ENCODE data around the gene UBE2M.
A peak's percentile ranks its signal among the peaks of the same experiment; 100 is the strongest.

UBE2M gene

GRCh38 chr19:58538257-58539168, 19.9 kb downstream of the UBE2M start:
- DNase-seq, result no peak

DNA sequence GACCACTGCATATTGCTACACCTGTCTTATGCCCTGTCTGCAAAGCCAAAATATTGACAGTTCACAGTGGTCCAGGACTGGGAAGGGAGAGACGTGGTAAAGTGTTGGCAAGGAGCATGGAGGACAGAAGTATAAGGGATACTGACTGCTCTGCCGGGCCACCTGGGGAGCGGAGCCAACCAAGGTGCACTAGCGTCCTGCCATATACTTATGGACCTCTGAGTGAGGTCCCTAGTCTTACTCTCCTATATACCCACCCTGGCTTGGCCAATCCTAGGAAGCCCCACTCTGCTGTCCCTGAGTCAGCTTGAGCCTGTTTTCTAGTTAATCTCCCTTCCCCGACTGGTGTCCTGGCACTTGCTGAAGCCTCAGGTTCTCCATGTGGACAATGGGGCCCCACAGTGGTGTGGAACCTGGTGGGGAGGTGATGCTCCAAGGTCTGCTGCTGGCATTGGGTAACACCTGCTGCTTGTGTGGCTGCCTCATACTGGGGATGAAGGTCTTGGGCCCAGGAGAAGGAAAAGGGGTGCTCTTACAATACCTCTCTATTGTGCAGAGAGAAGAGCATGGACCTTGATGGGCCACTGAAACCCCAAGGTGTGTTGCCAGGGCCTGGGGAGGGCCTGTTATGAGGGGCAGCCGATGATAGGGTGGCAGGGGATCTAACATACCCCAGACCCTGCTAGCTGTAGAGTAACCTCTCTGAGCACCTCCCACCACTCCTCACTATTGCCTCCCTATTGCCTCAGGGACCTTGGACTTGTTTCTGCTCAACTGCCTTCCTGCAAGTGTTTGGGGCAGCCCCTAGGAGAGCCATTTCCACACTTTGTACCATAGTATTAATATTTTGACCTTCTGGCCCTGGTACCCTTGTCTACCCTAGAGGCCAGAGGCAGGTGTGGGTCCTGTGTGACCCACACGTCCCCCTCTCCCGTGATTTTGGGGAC, 21.3 kb downstream of the UBE2M start:
- no peak for DNase-seq

DNA sequence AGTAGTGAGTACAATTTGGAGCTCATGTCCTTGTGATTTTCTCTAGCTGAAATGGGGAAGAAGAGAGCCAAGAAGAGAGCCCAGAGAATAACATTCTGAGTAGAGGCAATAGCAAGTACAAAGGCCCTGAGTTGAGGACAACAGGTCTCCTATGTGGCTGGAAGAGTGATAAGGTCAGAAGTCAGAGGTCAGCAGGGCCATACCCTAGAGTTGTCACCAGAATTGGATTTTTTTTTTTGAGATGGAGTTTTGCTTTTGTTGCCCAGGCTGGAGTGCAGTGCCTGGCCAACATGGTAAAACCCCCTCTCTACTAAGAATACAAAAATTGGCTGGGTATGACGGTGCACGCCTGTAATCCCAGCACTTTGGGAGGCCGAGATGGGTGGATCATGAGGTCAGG, 22.6 kb downstream of the UBE2M start:
- DNase-seq, result no peak

DNA sequence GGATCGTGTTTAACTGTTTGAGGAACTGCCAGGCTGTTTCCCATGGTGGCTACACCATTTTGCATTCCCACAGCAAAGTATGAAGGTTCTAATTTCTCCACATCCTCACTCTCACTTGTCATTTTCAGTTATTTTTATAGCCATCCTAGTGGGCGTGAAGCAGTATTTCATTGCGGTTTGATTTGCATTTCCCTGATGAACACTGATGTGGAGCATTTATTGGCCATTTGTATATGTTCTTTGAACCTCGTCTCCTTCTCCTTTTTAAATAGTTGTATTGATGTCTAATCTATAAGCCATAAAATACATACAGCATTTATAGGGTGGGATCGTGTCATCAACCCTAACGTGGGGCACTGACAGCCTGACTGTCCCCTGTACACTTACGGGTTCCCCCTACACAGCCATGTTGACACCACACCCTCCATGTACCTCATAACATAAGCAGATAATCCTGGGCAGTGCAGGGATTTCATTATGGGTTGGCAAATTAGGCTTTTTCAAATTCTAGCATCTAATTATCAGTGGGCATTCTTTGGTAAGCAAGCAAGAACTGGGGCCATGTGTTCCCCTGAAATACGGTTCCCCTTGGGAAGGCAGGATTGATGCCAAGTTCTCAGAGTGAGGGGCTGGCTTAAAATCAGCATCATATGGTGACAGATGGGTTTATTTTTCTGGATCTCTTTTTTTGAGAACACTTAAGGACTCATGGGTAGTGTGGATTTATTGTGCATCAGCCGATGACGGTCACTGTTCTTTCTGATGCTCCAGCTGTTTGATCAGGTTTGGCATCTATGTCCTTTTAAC, 27.2 kb downstream of the UBE2M start:
- DNase-seq, result no peak

GRCh38 chr19:58529405-58529804, 29.0 kb downstream of the UBE2M start:
- no peak for DNase-seq

DNA sequence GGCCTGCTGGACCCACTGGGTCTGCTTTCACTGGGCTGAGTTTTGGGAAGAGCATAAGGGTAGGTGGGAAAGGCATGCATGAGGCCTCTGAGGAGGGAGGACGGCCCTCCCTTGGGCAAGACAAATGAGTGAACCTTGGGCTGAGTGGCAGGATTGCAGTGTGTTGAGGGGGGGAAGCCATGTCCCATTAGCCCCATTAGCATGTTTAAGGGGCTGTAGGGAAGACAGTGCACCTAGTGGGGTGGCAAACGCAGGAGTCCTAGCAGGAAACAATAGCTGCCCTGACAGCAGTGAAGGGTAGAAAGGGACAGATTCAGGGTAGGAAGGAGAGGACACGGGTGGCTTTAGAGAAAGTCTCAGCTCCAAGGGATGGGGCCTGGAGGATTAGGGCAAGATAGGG, 35.7 kb downstream of the UBE2M start:
- no peak for DNase-seq

DNA sequence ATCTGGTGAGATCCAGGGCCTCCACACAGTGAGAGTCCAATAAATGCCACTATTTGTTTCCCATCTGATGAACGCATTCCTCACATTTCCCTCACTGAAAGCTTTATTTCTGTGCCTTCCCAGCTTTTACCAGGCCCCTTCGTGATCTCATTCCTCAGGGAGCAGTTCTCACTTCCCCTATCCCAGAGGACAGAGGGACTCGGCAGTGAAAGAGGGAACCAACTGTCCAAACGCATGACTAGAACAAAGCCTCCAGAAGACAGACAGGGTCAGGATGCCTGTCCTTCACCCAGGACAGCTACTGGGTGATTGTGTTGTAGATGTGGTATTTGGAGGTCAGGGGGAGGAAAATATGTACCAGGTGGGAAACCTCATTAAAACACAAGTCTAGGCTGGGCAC, 36.8 kb downstream of the UBE2M start:
- no peak for DNase-seq

DNA sequence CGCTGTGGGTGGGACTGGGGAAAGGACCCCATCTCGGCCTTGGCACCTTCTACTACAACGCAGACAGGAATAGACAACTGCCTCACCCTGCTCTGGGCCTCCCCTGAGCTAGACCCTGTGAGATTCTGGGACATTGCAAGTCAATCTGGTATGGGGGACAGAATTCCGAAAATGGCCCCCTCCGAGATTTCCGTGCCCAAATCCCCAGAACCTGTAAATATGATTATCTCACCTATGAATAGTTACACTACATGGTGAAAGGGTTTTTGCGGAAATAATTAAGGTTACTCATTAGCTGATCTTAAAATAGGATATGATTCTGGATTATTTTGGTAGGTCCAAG, 38.2 kb downstream of the UBE2M start:
- no peak for DNase-seq

- peak; percentile 97 for DNase-seq
Measured at GRCh38 chr19:58519355-58520256, 38.8 kb downstream of the UBE2M start, which contains the start of gene ZBTB45. Gene ZBTB45, minus strand, starts transcription at chr19:58519810. Its CDS starts 2,137 bp downstream, at chr19:58517673.

- peak; percentile 66 for DNase-seq
Measured at GRCh38 chr19:58519087-58519354, 39.4 kb downstream of the UBE2M start.

GRCh38 chr19:58518256-58519086, 39.9 kb downstream of the UBE2M start:
- peak; percentile 46 for DNase-seq

DNA sequence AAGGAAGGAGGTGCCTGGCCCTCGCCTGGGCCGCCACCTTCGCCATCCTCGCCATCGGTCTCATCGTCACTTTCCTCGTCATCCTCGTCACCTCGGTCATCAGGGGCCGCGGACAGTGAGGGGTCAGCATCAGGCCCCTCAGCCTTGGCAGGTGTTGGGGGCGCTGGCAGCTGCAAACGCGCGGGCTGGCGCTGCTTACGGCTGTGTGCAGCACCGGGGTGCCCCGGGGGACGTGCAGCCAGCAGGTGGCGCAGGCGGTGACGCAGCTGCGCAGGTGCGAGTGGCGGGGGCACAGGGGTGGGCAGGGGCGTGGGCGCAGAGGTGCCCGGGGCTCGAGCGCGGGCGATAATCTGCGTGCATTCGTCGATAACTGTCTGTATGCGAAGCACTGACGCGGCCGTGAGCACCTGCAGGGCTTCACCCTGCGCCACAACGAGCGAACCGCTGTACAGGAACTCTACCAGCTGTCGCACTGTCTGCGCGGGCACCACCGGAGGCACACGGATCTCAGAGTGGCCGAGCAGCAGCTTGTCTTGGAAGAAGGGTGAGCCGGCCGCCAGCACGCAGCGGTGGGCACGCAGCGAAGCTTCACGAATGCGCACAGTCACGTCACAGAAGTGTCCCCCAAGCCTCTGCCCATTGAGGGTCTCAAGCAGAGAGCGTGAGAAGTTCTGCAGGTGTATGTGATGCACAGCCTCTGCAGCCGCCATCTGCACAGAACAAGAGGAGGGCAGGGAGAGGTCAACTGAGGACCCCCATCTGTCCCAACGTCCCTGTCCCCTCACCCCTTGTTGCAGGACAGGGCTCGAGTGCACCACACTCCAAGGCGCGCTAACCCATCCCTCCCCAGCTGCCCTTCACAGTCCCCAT, 41.2 kb downstream of the UBE2M start:
- DNase-seq, result no peak

DNA sequence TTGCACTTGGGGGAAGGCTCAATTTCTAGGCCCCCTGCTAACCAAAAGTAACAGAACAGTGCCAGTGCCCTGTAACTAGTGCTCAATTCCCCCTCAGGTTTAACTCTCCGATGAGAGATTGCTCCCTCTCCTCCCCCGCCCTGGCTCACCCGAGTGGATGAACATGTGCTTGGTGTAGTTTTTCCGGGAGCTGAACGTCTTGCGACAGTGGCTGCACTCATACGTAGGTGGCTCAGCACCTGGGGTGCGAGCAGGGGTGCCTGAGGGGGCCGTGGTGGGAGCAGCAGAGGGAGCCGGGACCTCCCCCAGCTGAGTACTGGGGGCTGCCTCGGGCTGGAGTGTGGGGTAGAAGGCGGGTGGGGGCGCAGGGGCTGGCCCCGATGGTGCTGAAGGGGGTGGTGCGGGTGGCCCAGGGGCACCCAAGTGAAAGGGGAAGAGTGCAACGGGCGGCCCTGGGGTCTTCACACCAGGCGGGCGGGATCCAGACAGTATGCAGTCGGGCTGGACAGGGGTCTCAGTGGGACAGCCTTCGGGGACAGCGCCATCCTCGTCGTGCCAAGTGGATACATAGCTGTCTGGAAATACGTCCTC, 42.1 kb downstream of the UBE2M start:
- no peak for DNase-seq

DNA sequence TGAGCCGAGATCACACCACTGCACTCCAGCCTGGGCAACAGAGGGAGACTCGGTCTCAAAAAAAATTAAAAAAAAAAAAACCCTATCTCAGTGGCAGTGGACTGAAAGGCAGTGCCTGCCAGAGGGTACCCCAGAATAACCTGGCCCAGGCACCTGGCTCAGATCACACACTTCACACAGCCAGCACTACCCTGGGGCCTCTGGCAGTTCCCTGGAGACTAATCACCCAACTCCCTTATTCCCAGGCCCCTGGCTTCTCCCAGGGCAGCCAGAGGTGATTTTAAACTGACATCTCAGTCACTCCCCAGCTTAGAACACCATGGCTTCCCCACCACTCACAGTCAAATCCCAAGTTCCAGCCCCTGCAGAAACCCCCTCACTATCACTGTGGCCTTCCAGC, 43.2 kb downstream of the UBE2M start:
- DNase-seq, result no peak

- no peak for DNase-seq
Measured at GRCh38 chr19:58514564-58515022, 43.8 kb downstream of the UBE2M start.

- peak; percentile 98 for DNase-seq
Measured at GRCh38 chr19:58513694-58514563, 44.5 kb downstream of the UBE2M start.

DNA sequence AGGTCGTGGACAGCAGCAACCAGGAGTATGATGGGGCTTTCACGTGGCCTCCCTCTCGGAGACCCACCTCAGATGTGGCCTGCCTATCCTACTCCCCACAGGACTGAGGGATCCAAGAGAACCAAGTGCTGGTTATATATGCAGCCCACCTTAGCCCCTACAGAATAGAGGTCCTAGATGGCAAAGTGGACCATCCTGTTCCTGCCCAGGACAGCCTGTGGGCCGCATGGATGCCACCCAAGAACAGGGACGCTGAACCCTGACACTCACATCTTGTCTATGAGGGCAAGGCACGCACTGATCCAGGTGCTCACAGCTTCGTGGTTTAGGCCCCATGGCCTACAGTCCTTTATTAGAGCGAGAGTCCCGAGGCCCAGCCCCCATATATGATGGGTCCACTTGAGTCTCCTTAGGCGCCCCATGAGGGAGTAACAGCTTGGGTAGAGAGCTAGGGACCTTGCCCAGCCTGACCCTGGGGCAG, 45.2 kb downstream of the UBE2M start:
- no peak for DNase-seq
